Measurements from ENCODE around the gene ZCCHC2. TPM values are rescaled to one million over a fixed set of nuclear protein-coding genes. Genes with fewer than 3 reads are reported as not detected.
A peak's percentile ranks its signal among the peaks of the same experiment; 100 is the strongest.

Gene ZCCHC2
- 1 to 10 TPM; 4.1 to 9.5 (median 5.1) TPM for polyA plus RNA-seq

GRCh38 chr18:62522504-62523254 is at the start of gene ZCCHC2:
Gene ZCCHC2, plus strand, starts transcription at chr18:62523025. Its CDS starts 400 bp downstream, at chr18:62523425.
- H3K27ac ChIP-seq (ENCODE audit: low read depth, low read length) = peak within 1 kb of the TSS; percentile 97
- 0 to 1% (median 0%) methylated on average over 55 to 87 of the region's 87 CpGs for WGBS, 3 donors

- 52 to 94% (median 69%) methylated on average over 1 of the region's 1 CpG for WGBS, 3 donors
- no peak overlapping the region for H3K27ac ChIP-seq (ENCODE audit: low read depth, low read length)
Observed at GRCh38 chr18:62479574-62479973, 43.3 kb upstream of the ZCCHC2 start.

GRCh38 chr18:62480927-62481326 is 41.9 kb upstream of the ZCCHC2 start:
- no peak overlapping the region for H3K27ac ChIP-seq (ENCODE audit: low read depth, low read length)

- 78 to 83% (median 81%) methylated on average over 8 of the region's 8 CpGs for WGBS, 3 donors
- H3K27ac ChIP-seq (ENCODE audit: low read depth, low read length) = no peak overlapping the region
Observed at GRCh38 chr18:62484941-62485340, 37.9 kb upstream of the ZCCHC2 start.

- WGBS, 3 donors = 52 to 65% (median 60%) methylated on average over 9 of the region's 9 CpGs
Observed at GRCh38 chr18:62485684-62486083, 37.1 kb upstream of the ZCCHC2 start.

GRCh38 chr18:62486290-62486964 is 36.4 kb upstream of the ZCCHC2 start:
- WGBS, 3 donors = 56 to 77% (median 74%) methylated on average over 4 of the region's 4 CpGs
- no peak overlapping the region for H3K27ac ChIP-seq (ENCODE audit: low read depth, low read length)

More at GRCh38 chr18:62485684-62486083, 37.1 kb upstream of the ZCCHC2 start:
- no peak overlapping the region for H3K27ac ChIP-seq (ENCODE audit: low read depth, low read length)

- 55 to 96% (median 89%) methylated on average over 5 of the region's 5 CpGs for WGBS, 3 donors
- H3K27ac ChIP-seq (ENCODE audit: low read depth, low read length) = no peak overlapping the region
Observed at GRCh38 chr18:62487161-62487560, 35.7 kb upstream of the ZCCHC2 start.

GRCh38 chr18:62490967-62491695 is 31.7 kb upstream of the ZCCHC2 start:
- WGBS, 3 donors = 59 to 81% (median 71%) methylated on average over 1 to 3 of the region's 3 CpGs
- no peak overlapping the region for H3K27ac ChIP-seq (ENCODE audit: low read depth, low read length)

GRCh38 chr18:62493033-62493862 is 29.6 kb upstream of the ZCCHC2 start:
- no peak overlapping the region for H3K27ac ChIP-seq (ENCODE audit: low read depth, low read length)
- WGBS, 3 donors = 87 to 92% (median 90%) methylated on average over 17 of the region's 17 CpGs

GRCh38 chr18:62494764-62495163 is 28.1 kb upstream of the ZCCHC2 start:
- H3K27ac ChIP-seq (ENCODE audit: low read depth, low read length) = no peak overlapping the region
- 73 to 78% (median 76%) methylated on average over 3 of the region's 3 CpGs for WGBS, 3 donors

GRCh38 chr18:62496262-62496661 is 26.6 kb upstream of the ZCCHC2 start:
- no peak overlapping the region for H3K27ac ChIP-seq (ENCODE audit: low read depth, low read length)
- 77 to 96% (median 93%) methylated on average over 2 of the region's 2 CpGs for WGBS, 3 donors

- no peak overlapping the region for H3K27ac ChIP-seq (ENCODE audit: low read depth, low read length)
- WGBS, 3 donors = 69 to 82% (median 78%) methylated on average over 13 of the region's 13 CpGs
Observed at GRCh38 chr18:62497190-62497772, 25.5 kb upstream of the ZCCHC2 start.

GRCh38 chr18:62498616-62499262 is 24.1 kb upstream of the ZCCHC2 start:
- H3K27ac ChIP-seq (ENCODE audit: low read depth, low read length) = no peak overlapping the region
- WGBS, 3 donors = 77 to 86% (median 79%) methylated on average over 7 of the region's 7 CpGs

GRCh38 chr18:62499263-62499650 is 23.6 kb upstream of the ZCCHC2 start:
- no peak overlapping the region for H3K27ac ChIP-seq (ENCODE audit: low read depth, low read length)
- WGBS, 3 donors = 76 to 87% (median 79%) methylated on average over 10 of the region's 10 CpGs

- 71 to 95% (median 83%) methylated on average over 1 of the region's 1 CpG for WGBS, 3 donors
- H3K27ac ChIP-seq (ENCODE audit: low read depth, low read length) = no peak overlapping the region
Observed at GRCh38 chr18:62500174-62500573, 22.7 kb upstream of the ZCCHC2 start.

GRCh38 chr18:62500966-62501591 is 21.7 kb upstream of the ZCCHC2 start:
- H3K27ac ChIP-seq (ENCODE audit: low read depth, low read length) = no peak overlapping the region
